RWPE1 (cell line): ENCODE results near the gene PARD6G.
"Not testable (repeated sequence)": the region's sequence is repeated elsewhere in the genome, so short reads cannot be mapped to it uniquely, and the experiment has no call there.

Experiments used
- CTCF ChIA-PET: fragments of 350-600 bp; sonication (Branson Sonifier 250); formaldehyde crosslinking; extraction: SDS; loops from one replicate; lab custom pipeline; 2021; lab: Yijun Ruan, JAX
- POLR2A ChIA-PET: fragments of 400-600 bp; formaldehyde crosslinking; extraction: SDS; loops from one replicate; lab custom pipeline; 2020; ENCODE audit warnings: antibody characterized with exemption; ENCODE audit not compliant: low non-redundant PET; lab: Yijun Ruan, JAX
- DNase-seq: peaks from one replicate; pipeline ENCODE4 v3.0.0; 2012; ENCODE audit warnings: low spot score
- H3K27ac ChIP-seq: fragments of 450-650 bp; 2 replicates; pipeline ENCODE4 v1.5.1; 2017
- CTCF ChIP-seq: fragments of 450-650 bp; conservative IDR thresholded peaks from 2 replicates; pipeline ENCODE4 v1.5.1; 2017; ENCODE audit warnings: low read depth, mild to moderate bottlenecking

Gene PARD6G

GRCh38 chr18:80168982-80169381 lies 78.3 kb downstream of the PARD6G start:
- DNase-seq = no peak
- no peak for TF ChIP-seq CTCF
- 0 out of 2 replicates have a peak overlapping the region, but pooled peaks have one; percentile 3 for H3K27ac ChIP-seq
- POLR2A ChIA-PET = no interaction called here
- CTCF ChIA-PET = interaction anchor here (0.6 kb wide), 1 partner anchor 10 kb away, joined by 3 read pairs; no protein-coding TSS in a partner anchor

GRCh38 chr18:80168346-80168745 lies 79.0 kb downstream of the PARD6G start:
- ChIA-PET CTCF (no interaction called here), POLR2A (no interaction called here)
- no peak for TF ChIP-seq CTCF

GRCh38 chr18:80167931-80168330 lies 79.4 kb downstream of the PARD6G start:
- H3K27ac ChIP-seq = no peak overlapping the region
- TF ChIP-seq CTCF = no peak
- DNase-seq = no peak
- ChIA-PET POLR2A (no interaction called here), CTCF (no interaction called here)

More at GRCh38 chr18:80168346-80168745, 79.0 kb downstream of the PARD6G start:
- DNase-seq = no peak
- H3K27ac ChIP-seq = no peak overlapping the region

GRCh38 chr18:80167331-80167730 lies 80.0 kb downstream of the PARD6G start:
- ChIA-PET CTCF (no interaction called here), POLR2A (no interaction called here)
- H3K27ac ChIP-seq = no peak overlapping the region
- no peak for TF ChIP-seq CTCF
- DNase-seq = no peak

- POLR2A ChIA-PET = no interaction called here
- no peak overlapping the region for H3K27ac ChIP-seq
- DNase-seq = no peak
- no peak for TF ChIP-seq CTCF
- CTCF ChIA-PET = no interaction called here
Measured at GRCh38 chr18:80166725-80167124, 80.6 kb downstream of the PARD6G start.

- POLR2A ChIA-PET = no interaction called here
- CTCF ChIA-PET = interaction anchor here (0.7 kb wide), 1 partner anchor 89 kb away, joined by 4 read pairs; no protein-coding TSS in a partner anchor
- DNase-seq = no peak
- TF ChIP-seq CTCF = no peak
- H3K27ac ChIP-seq = no peak overlapping the region
Measured at GRCh38 chr18:80166240-80166639, 81.1 kb downstream of the PARD6G start.

- POLR2A ChIA-PET, H3K27ac ChIP-seq, CTCF ChIA-PET, DNase-seq: not testable (repeated sequence)
Measured at GRCh38 chr18:80164727-80165355, 82.5 kb downstream of the PARD6G start.
